HepG2 (cell line): ENCODE measurements around the gene SHROOM1. TPM values are rescaled to one million over a fixed set of nuclear protein-coding genes. Genes with fewer than 3 reads are reported as not detected.

Experiments used
- ARNT ChIP-seq: fragments of 450-650 bp; IDR thresholded peaks from 2 replicates; pipeline ENCODE4 v1.6.1; 2017
- ARNT2 ChIP-seq: sonication (generic); formaldehyde crosslinking; IDR thresholded peaks from 2 replicates; pipeline ENCODE4 v1.8.0; 2022; ENCODE audit warnings: mild to moderate bottlenecking, low read depth, missing genetic modification reagents, moderate library complexity
- ATF7-NPFF ChIP-seq: sonication (generic); formaldehyde crosslinking; IDR thresholded peaks from 2 replicates; pipeline ENCODE4 v1.8.1; 2023; ENCODE audit warnings: mild to moderate bottlenecking, low read depth, missing genetic modification reagents, moderate library complexity
- DMAP1 ChIP-seq: IDR thresholded peaks from 2 replicates; pipeline ENCODE4 v1.6.1; 2016
- ELF4 ChIP-seq: sonication (generic); formaldehyde crosslinking; IDR thresholded peaks from 2 replicates; pipeline ENCODE4 v1.5.0; 2020; ENCODE audit warnings: missing genetic modification reagents, mild to moderate bottlenecking, moderate library complexity, borderline replicate concordance
- FIP1L1 ChIP-seq: fragments of 200-400 bp; formaldehyde crosslinking; IDR thresholded peaks from 2 replicates; pipeline ENCODE4 v1.6.1; 2018; ENCODE audit warnings: low read depth, mild to moderate bottlenecking, low read length, moderate library complexity, borderline replicate concordance; ENCODE audit not compliant: insufficient read depth
- FOXK2 ChIP-seq: fragments of 450-650 bp; IDR thresholded peaks from 2 replicates; pipeline ENCODE4 v1.6.1; 2016
- KLF11 ChIP-seq: IDR thresholded peaks from 2 replicates; pipeline ENCODE4 v1.6.1; 2016; ENCODE audit warnings: missing compliant biosample characterization
- MAFK ChIP-seq, 2 experiments: IDR thresholded peaks in 1 of 2; conservative IDR thresholded peaks in 1 of 2; 2 replicates each; pipeline ENCODE4 v1.6.1; 2011; ENCODE audit warnings: improper control_type of control experiment in 2 of 2, low read length in 2 of 2
- NCOA2 ChIP-seq: sonication (generic); formaldehyde crosslinking; IDR thresholded peaks from 2 replicates; pipeline ENCODE4 v1.8.0; 2022; ENCODE audit warnings: inconsistent platforms
- ZFP37 ChIP-seq: sonication (generic); formaldehyde crosslinking; IDR thresholded peaks from 2 replicates; pipeline ENCODE4 v1.4.0; 2020; ENCODE audit warnings: missing genetic modification reagents, borderline replicate concordance
- ZNF10 ChIP-seq: sonication (generic); formaldehyde crosslinking; IDR thresholded peaks from 2 replicates; pipeline ENCODE4 v1.4.0; 2020; ENCODE audit warnings: mild to moderate bottlenecking, low read depth, missing genetic modification reagents, borderline replicate concordance
- ZNF232 ChIP-seq: sonication (generic); formaldehyde crosslinking; IDR thresholded peaks from 2 replicates; pipeline ENCODE4 v1.4.0; 2020; ENCODE audit warnings: missing genetic modification reagents, borderline replicate concordance
- ZNF263 ChIP-seq: sonication (generic); formaldehyde crosslinking; IDR thresholded peaks from 2 replicates; pipeline ENCODE4 v1.4.0; 2020; ENCODE audit warnings: missing genetic modification reagents
- ZNF282 ChIP-seq: fragments of 450-650 bp; IDR thresholded peaks from 2 replicates; pipeline ENCODE4 v1.6.1; 2018; ENCODE audit not compliant: partially characterized antibody
- ZSCAN31 ChIP-seq: sonication (generic); formaldehyde crosslinking; IDR thresholded peaks from 2 replicates; pipeline ENCODE4 v1.5.0; 2020; ENCODE audit warnings: low read depth, mild to moderate bottlenecking, missing genetic modification reagents
- polyA plus RNA-seq, 8 experiments: library from polyadenylated mRNA; depleted of rRNA in 3 of 8; stranded (reverse) in 7 of 8; unstranded in 1 of 8; fragments of >200 nt; fragmentation: Illumina TruSeq in 4 of 8; extraction: Trizol in 4 of 8; gene quantifications; 2 replicates each; pipeline versions ENCODE4 v1.2.1 to v1.2.3, GENCODE V29; 2011 to 2016; ENCODE audit warnings: low read depth in 4 of 8, missing spikeins in 1 of 8, mixed read lengths in 1 of 8; ENCODE audit not compliant: insufficient read depth in 1 of 8
- total RNA-seq, 5 experiments: library from RNA; depleted of rRNA; stranded (reverse); fragments of >200 nt; fragmentation: Illumina TruSeq; extraction: Trizol; gene quantifications; 2 replicates each; pipeline ENCODE4 v1.2.3, GENCODE V29; 2016; ENCODE audit warnings: low read depth in 1 of 5
- TF ChIP-seq, protein P1 (sequence below): sonication (generic); formaldehyde crosslinking; IDR thresholded peaks from 2 replicates; pipeline ENCODE4 v1.4.0; 2020; ENCODE audit warnings: mild to moderate bottlenecking, missing genetic modification reagents
- TF ChIP-seq, protein P2 (sequence below): sonication (generic); formaldehyde crosslinking; IDR thresholded peaks from 2 replicates; pipeline ENCODE4 v1.4.0; 2020; ENCODE audit warnings: mild to moderate bottlenecking, missing genetic modification reagents
- TF ChIP-seq, protein P3 (sequence below): sonication (generic); formaldehyde crosslinking; IDR thresholded peaks from 2 replicates; pipeline ENCODE4 v1.5.0; 2020; ENCODE audit warnings: missing genetic modification reagents
- TF ChIP-seq, protein P4 (sequence below), 2 experiments: IDR thresholded peaks; 2 replicates each; pipeline ENCODE4 v1.6.1; 2011 to 2012; ENCODE audit warnings: low read length in 2 of 2, borderline replicate concordance in 1 of 2, low read depth in 1 of 2, mild to moderate bottlenecking in 1 of 2, moderate library complexity in 1 of 2
- TF ChIP-seq, protein P5 (sequence below): sonication (generic); formaldehyde crosslinking; IDR thresholded peaks from 2 replicates; pipeline ENCODE4 v1.4.0; 2020; ENCODE audit warnings: missing genetic modification reagents

SHROOM1 gene
- total and polyA plus RNA-seq, 2 of the 13 experiments (the other 11 are each of a cell fraction or from before 2014, with no cell fraction given), result 18.2 to 25.7 TPM

DNA sequence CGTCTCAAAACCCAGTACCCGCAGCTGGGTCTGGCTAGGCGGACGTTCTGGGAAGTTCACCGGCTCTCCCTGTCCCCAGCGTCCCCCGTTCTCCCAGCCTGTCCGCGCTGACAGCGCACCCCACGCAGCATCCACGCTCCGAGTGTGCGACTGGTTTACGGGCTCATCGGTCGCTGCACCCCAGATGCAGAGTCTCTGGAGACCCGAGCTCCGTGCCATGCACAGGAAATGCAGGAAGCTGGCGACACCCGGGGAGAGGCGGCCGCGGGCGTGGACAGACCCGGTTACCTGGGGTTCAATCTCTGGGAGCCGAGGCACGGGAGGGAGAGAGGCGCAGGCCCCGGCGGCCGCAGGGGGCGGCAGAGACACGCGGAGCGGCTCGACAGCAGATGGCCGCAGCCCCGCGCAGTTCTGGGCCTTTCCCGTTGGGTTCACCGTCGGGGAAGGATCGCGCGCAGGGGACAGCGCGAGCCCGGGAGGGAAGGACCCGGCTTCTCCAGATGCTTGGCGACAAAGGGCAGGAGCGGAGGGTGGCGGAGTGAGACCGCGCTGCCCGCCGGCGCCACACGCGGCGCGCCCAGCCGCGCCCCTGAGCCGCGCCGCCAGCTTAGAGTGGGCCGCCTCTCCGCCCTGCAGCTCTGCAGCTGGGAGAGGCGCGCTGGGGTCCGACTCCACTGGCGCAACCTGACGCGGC, 558 bp downstream of the SHROOM1 start (continued):
- no peak for TF ChIP-seq ZNF10 (CRISPR knock-in tag)
- TF ChIP-seq ARNT, result no peak
- TF ChIP-seq ZNF282, result no peak
- TF ChIP-seq MAFK (conservative IDR thresholded peaks at IDR 0.05 in 1 of 2, IDR thresholded peaks at IDR 0.05 in 1 of 2; ENCODE audit: low read length in 2 of 2), result no peak
- TF ChIP-seq ARNT2 (CRISPR knock-in tag), result peak; percentile 84; the same call in 1 of the 2 replicates
- no peak for TF ChIP-seq ZNF263 (CRISPR knock-in tag)
- TF ChIP-seq ZSCAN31 (CRISPR knock-in tag), result no peak
- 0 out of 2 replicates have a peak, but pooled peaks have one; percentile 36 for TF ChIP-seq ZFP37 (CRISPR knock-in tag)
- TF ChIP-seq, protein P1, sequence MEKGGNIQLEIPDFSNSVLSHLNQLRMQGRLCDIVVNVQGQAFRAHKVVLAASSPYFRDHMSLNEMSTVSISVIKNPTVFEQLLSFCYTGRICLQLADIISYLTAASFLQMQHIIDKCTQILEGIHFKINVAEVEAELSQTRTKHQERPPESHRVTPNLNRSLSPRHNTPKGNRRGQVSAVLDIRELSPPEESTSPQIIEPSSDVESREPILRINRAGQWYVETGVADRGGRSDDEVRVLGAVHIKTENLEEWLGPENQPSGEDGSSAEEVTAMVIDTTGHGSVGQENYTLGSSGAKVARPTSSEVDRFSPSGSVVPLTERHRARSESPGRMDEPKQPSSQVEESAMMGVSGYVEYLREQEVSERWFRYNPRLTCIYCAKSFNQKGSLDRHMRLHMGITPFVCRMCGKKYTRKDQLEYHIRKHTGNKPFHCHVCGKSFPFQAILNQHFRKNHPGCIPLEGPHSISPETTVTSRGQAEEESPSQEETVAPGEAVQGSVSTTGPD (CRISPR knock-in tag), result no peak
- TF ChIP-seq ZNF232 (CRISPR knock-in tag), result 0 out of 2 replicates have a peak, but pooled peaks have one; percentile 70
- TF ChIP-seq KLF11, result no peak
- TF ChIP-seq FIP1L1, result no peak
- no peak; the same call in 1 of the 2 replicates for TF ChIP-seq DMAP1 (CRISPR knock-in tag)
- TF ChIP-seq, protein P2, sequence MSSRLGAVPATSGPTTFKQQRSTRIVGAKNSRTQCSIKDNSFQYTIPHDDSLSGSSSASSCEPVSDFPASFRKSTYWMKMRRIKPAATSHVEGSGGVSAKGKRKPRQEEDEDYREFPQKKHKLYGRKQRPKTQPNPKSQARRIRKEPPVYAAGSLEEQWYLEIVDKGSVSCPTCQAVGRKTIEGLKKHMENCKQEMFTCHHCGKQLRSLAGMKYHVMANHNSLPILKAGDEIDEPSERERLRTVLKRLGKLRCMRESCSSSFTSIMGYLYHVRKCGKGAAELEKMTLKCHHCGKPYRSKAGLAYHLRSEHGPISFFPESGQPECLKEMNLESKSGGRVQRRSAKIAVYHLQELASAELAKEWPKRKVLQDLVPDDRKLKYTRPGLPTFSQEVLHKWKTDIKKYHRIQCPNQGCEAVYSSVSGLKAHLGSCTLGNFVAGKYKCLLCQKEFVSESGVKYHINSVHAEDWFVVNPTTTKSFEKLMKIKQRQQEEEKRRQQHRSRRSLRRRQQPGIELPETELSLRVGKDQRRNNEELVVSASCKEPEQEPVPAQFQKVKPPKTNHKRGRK (CRISPR knock-in tag), result no peak
- TF ChIP-seq ATF7-NPFF, result peak; percentile 78
- TF ChIP-seq NCOA2, result no peak; the same call in 1 of the 2 replicates
- TF ChIP-seq ELF4 (CRISPR knock-in tag), result no peak
- TF ChIP-seq, protein P3, sequence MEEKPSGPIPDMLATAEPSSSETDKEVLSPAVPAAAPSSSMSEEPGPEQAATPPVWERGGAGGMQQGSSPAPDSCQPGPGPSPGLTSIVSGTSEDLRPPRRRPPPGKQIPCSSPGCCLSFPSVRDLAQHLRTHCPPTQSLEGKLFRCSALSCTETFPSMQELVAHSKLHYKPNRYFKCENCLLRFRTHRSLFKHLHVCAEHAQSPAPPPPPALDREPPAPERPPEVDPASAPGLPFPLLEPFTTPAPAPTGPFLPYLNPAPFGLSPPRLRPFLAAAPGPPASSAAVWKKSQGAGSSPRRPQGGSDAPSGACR (CRISPR knock-in tag), result no peak
- no peak for TF ChIP-seq FOXK2
- TF ChIP-seq, protein P4, sequence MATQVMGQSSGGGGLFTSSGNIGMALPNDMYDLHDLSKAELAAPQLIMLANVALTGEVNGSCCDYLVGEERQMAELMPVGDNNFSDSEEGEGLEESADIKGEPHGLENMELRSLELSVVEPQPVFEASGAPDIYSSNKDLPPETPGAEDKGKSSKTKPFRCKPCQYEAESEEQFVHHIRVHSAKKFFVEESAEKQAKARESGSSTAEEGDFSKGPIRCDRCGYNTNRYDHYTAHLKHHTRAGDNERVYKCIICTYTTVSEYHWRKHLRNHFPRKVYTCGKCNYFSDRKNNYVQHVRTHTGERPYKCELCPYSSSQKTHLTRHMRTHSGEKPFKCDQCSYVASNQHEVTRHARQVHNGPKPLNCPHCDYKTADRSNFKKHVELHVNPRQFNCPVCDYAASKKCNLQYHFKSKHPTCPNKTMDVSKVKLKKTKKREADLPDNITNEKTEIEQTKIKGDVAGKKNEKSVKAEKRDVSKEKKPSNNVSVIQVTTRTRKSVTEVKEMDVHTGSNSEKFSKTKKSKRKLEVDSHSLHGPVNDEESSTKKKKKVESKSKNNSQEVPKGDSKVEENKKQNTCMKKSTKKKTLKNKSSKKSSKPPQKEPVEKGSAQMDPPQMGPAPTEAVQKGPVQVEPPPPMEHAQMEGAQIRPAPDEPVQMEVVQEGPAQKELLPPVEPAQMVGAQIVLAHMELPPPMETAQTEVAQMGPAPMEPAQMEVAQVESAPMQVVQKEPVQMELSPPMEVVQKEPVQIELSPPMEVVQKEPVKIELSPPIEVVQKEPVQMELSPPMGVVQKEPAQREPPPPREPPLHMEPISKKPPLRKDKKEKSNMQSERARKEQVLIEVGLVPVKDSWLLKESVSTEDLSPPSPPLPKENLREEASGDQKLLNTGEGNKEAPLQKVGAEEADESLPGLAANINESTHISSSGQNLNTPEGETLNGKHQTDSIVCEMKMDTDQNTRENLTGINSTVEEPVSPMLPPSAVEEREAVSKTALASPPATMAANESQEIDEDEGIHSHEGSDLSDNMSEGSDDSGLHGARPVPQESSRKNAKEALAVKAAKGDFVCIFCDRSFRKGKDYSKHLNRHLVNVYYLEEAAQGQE (IDR thresholded peaks at IDR 0.05; ENCODE audit: borderline replicate concordance in 1 of 2, low read depth in 1 of 2, low read length in 2 of 2), result peak in 1 of 2 experiments; percentile 28; a peak in 1 of 4 replicates
- TF ChIP-seq, protein P5, sequence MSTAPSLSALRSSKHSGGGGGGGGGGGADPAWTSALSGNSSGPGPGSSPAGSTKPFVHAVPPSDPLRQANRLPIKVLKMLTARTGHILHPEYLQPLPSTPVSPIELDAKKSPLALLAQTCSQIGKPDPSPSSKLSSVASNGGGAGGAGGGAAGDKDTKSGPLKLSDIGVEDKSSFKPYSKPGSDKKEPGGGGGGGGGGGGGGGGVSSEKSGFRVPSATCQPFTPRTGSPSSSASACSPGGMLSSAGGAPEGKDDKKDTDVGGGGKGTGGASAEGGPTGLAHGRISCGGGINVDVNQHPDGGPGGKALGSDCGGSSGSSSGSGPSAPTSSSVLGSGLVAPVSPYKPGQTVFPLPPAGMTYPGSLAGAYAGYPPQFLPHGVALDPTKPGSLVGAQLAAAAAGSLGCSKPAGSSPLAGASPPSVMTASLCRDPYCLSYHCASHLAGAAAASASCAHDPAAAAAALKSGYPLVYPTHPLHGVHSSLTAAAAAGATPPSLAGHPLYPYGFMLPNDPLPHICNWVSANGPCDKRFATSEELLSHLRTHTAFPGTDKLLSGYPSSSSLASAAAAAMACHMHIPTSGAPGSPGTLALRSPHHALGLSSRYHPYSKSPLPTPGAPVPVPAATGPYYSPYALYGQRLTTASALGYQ (CRISPR knock-in tag), result no peak
